Measurements from ENCODE around the gene PTGER4.

PTGER4 gene

DNA sequence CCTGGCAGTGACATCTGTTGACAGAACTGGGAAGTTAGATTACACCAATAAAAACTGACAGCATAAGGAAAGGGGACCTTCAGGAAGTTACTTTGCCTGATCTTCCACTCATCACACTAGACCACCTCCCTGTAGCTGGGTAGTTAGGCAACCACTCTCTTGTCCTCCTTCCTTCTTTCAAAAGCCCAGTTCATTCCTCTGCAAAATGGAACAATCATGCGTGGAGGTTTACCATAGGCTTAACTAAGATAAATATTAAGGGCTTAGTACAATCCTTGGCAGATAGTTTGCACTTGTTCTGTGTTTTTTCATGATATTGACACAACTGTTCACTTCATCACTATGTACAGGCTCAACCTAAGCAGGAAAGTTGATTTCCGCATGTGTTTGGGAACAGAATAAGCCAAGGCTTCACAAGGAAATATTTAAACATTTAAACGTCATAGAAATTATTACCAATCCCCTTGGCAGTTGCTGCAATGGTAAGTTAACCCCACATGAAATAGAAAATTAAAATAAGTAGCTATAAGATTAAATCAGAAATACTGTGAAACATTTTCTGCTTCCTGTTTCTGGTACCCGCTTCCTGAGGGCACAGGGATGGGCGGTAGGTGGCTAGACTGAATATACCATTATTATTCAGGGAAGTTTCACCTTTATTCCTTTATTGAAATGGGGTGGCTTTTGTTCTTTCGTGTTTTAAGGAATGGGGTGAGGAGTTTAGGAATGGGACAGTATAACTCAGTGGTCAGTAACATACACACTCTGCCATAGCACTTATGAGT is 9.9 kb upstream of the PTGER4 start:
- DNase-seq (ENCODE audit: low read depth), result no peak

DNA sequence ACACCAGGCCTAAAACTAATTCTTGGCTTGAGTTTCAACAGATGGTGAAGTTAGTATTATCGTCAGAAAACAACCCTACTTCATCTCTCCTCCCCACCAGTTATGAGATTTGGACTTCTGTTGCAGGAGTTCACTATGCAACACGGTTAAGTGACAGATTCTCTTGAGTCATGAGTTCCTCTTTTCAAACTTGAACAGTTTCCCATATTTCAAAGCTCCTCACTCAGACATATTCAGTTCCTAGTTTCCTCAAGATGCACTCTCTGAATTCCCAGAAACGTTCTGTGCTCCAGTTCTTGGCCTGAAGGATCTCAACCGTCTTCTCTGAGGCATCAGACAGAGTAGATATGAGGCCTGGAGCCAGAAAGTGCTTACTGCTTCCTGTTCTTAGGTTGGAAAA is 7.3 kb upstream of the PTGER4 start:
- DNase-seq (ENCODE audit: low read depth), result no peak

DNA sequence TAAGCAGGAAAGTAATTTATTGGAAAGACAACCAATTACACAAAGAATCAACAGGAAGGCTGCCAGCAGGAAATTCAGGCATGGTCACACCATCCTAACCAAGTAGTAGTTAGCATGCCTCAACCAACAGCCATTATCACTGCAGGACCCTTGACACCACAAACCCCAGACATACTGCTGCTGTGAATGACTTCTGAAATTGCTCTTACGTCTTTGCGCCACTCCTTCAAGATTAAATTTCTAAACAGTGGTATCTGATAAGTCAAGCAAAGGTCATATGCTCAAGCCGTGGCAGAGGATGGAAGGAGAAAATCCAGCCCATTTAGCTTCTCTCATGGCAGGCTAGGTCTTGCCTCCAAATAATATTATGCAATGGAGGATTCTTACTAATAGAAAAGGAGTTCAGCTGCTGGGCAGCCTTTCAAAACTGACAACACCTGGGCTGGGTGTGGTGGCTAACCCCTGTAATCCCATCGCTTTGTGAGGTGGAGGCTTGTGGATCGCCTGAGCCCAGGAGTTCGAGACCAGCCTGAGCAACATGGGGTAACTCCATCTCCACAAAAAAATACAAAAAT is 5.0 kb upstream of the PTGER4 start:
- no peak for DNase-seq (ENCODE audit: low read depth)

DNA sequence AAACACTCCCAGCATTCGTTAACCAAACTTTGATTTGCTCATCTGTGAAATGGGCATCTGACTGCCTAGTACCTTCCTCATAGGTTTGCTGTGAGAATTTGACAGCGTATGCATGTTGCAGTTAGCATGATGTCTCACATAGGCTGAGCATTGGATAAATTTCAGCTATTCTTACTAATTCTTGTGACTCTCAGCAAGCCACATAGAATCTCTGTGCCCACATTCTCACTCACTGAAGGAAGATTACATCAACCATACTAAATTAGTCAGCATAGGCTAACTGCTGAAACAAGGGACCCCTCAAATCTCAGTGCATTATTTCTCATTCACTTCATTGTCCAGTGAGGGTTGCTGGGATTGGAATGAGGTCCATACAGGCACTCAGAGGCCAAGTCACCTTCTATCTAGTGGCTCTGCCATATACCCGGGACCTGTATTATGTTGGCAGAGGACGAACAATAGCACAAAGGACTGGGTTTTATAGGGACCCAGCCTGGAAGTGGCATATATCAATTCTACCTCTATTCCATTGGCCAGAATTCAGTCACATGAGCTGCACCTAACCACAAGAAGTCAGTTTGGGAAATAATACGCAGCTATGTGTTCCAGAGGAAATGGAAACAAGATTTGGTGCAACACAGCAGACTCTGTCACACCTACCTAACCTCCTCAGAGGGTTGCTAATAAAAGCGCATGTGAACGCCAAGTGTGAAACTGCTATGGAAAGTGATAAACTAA is 4.2 kb upstream of the PTGER4 start:
- no peak for DNase-seq (ENCODE audit: low read depth)

GRCh38 chr5:40676613-40677343 is 2.9 kb upstream of the PTGER4 start:
- no peak for DNase-seq (ENCODE audit: low read depth)

DNA sequence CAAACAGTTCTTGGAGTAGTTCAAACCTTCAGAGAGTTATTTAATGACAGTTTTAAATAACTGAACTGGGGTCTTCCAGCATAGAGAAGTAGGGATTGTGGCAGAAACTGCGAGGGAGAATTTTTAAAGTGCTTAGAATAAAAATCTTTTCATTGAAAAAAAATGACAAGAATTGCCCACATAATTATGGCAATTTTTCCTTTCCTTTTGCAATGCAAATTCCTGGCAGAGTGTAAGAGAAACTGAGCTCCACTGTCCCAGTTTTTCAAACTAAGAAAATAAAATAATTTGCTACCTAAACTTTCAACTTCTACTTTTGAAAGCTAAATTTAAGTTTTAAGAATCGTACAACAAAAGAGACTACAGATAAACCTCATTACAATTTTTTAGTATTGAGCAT is 2.3 kb upstream of the PTGER4 start:
- DNase-seq (ENCODE audit: low read depth), result no peak

GRCh38 chr5:40678026-40678425 is 1.7 kb upstream of the PTGER4 start:
- DNase-seq (ENCODE audit: low read depth), result peak; percentile 41

GRCh38 chr5:40678460-40679147 is 1.1 kb upstream of the PTGER4 start:
- no peak for DNase-seq (ENCODE audit: low read depth)

GRCh38 chr5:40679148-40679912 is 385 bp upstream of the PTGER4 start:
- DNase-seq (ENCODE audit: low read depth), result peak; percentile 90

- DNase-seq (ENCODE audit: low read depth), result peak; percentile 18
Measured at GRCh38 chr5:40680741-40681362, 1.1 kb downstream of the PTGER4 start.

DNA sequence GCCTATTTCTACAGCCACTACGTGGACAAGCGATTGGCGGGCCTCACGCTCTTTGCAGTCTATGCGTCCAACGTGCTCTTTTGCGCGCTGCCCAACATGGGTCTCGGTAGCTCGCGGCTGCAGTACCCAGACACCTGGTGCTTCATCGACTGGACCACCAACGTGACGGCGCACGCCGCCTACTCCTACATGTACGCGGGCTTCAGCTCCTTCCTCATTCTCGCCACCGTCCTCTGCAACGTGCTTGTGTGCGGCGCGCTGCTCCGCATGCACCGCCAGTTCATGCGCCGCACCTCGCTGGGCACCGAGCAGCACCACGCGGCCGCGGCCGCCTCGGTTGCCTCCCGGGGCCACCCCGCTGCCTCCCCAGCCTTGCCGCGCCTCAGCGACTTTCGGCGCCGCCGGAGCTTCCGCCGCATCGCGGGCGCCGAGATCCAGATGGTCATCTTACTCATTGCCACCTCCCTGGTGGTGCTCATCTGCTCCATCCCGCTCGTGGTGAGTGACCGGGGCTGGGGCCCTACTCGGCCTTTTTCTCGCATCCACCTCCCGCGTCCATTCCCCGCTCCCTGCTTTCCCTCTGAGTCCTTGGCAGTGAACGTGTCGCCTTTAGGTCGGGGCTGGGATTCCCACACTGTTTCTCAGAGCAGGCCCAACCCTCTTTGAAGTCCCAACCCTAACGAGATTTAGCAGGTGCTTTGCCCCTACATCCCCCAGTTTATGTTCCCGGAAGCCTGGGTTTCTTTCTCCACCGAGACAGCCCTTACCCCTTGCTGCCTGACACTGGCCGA is 1.8 kb downstream of the PTGER4 start:
- no peak for DNase-seq (ENCODE audit: low read depth)

GRCh38 chr5:40682154-40683017 is 2.7 kb downstream of the PTGER4 start:
- DNase-seq (ENCODE audit: low read depth), result no peak

GRCh38 chr5:40683305-40683704 is 3.6 kb downstream of the PTGER4 start:
- DNase-seq (ENCODE audit: low read depth), result no peak

GRCh38 chr5:40685193-40685592 is 5.5 kb downstream of the PTGER4 start:
- DNase-seq (ENCODE audit: low read depth), result no peak

DNA sequence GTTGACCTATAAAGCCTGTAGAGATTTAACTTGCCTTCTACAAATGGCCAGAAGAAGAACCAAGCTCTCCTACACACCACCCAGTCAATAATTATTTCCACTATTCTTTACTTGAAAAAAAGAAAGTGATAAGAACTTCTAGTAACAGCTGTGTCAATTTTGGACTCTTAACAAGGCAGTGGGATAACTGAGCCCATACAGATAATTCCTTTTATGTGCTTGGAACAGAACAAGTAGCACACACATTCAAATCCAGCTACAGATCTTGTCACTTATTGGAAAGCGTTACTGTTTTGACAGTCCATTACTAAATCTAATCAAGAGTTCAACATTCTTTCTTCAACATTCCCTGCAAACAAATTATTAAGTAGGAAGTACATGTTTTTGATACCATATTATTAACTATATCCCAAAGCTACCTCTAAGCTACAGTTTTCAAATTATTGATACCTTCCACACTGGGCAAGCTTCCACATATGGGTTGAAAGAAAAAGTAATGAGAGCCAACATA is 6.3 kb downstream of the PTGER4 start:
- no peak for DNase-seq (ENCODE audit: low read depth)

GRCh38 chr5:40687321-40687720 is 7.6 kb downstream of the PTGER4 start:
- DNase-seq (ENCODE audit: low read depth), result peak; percentile 30

- peak; percentile 60 for DNase-seq (ENCODE audit: low read depth)
Measured at GRCh38 chr5:40688127-40688761, 8.5 kb downstream of the PTGER4 start.

DNA sequence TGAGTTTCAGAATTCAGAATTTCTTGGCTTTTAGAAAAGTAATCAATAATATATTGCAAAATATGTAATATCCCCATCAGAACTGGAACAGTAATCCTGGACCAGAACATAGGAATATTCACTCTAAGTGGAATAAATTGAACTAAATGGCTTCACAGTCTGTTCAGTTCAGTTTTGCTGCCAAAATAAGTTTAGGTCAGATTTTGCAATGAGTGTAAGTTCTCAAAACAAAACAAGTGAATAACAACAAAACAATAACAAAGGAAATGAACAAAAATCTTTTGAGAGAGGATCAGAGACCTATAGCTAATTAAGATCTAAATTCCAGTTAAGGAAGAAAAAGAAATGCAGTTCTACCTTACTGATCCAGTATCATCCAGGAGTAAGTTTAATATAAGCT is 9.3 kb downstream of the PTGER4 start:
- no peak for DNase-seq (ENCODE audit: low read depth)

Data from T-helper 22 cell (primary cell).